Pons (tissue), 1 donor: Measurements from ENCODE around the gene IRAG1.

Experiments used
- DNase-seq: peaks from one replicate; pipeline ENCODE4 v3.0.0-alpha.2; 2016; ENCODE audit warnings: low spot score

IRAG1 gene

DNA sequence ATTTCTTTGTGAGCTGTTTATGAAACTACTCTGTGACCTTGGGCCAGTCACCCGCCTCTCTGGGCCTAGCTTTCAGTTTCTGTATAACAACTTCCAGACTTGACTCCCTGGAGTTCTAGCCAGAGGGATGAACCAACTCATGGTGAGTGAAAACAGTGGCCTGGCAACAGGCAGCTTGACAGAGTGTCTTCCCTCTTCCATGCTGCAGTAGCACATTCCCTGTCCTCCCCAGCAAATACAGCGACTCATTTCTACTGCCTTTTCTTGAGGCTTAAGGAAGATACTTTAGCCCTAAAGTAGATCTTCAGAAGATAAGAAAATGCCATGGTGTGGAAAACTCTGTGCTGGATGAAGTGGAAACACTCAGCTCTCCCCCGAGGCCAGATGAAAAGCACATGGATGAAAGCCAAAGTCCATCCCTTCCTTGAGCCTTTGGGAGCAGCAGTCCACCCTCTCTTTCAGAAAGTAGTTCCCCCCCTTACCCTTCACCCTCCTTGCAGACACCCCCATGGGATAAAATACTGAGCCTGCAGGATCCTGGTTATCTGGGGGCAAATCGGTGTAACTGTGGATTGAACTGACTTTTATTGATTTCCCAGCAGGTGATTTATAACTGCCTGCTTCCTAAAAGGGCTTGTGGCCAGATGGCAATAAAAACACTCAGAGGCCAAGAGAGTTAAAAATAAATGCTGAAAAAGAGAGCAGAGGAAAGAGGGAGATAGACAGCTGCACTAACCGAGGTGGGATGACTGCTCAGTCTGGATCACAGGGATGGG is 24.1 kb downstream of the IRAG1 start:
- no peak for DNase-seq

- no peak for DNase-seq
Measured at GRCh38 chr11:10667521-10667885, 26.1 kb downstream of the IRAG1 start.

GRCh38 chr11:10666556-10667520 is 26.7 kb downstream of the IRAG1 start:
- no peak for DNase-seq

GRCh38 chr11:10664496-10664895 is 29.1 kb downstream of the IRAG1 start:
- no peak for DNase-seq

DNA sequence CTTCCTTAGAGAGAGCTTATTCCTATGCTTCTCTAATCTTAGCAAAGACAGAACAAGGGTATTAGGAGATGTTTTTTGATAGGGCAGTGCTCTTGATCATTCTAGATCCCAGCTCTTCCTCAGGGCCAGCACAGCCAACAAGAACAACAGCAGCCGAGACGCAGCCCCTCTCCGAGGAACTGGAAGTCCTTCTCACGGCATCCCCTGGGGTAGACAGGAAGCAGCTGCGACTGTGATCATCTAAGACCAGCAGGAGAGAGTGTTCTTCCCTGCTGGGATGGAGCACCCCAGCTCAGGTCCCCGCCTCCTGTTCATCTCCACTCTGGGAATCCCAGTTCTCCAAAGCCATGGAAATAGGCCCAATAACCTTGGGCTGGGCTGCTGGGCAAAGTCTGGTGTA is 29.6 kb downstream of the IRAG1 start:
- DNase-seq = no peak

GRCh38 chr11:10663365-10663764 is 30.2 kb downstream of the IRAG1 start:
- DNase-seq = no peak

GRCh38 chr11:10660323-10660722 is 33.2 kb downstream of the IRAG1 start:
- DNase-seq = no peak

DNA sequence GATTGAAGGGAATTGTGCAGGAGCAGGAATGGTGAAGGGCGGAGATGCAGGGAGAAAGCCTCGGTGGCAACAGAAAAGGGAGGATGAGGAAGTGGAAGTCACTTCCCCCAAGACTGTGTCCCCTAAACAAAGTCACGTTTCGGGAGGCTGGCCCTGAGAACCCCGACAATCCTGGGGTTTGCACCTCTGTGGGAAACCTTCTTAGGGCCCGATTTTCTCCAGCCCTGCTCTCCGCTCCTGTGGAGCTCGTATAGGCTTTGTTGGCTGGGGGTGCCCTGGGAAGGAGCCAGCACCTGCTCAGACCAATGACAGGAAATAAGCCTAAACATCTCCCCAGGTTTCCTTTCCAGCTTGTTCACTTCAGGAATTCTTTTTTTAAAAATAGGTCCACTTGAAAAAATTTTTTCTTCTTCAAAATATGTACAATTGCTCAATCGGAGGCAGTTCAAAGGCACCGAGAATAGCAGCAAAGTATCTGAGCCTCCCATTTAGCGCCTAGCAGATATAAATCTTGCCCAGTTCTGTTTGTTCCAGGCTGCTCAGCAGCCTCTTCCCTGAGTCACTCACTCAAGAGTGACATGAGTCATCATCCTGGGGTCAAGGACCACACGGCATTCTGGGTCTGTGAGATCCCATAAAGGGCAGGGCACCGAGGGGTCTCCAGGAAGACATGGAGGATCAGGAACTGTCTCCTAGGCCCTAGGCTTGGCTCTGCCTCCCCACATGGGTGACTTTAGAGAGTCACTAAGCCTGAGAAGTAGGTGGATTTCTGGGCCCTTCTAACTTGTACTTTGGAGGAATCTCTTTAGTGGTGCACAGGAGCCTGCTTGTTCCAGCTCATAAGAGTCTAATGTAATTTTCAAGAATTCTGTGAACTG is 34.0 kb downstream of the IRAG1 start:
- DNase-seq = no peak

DNA sequence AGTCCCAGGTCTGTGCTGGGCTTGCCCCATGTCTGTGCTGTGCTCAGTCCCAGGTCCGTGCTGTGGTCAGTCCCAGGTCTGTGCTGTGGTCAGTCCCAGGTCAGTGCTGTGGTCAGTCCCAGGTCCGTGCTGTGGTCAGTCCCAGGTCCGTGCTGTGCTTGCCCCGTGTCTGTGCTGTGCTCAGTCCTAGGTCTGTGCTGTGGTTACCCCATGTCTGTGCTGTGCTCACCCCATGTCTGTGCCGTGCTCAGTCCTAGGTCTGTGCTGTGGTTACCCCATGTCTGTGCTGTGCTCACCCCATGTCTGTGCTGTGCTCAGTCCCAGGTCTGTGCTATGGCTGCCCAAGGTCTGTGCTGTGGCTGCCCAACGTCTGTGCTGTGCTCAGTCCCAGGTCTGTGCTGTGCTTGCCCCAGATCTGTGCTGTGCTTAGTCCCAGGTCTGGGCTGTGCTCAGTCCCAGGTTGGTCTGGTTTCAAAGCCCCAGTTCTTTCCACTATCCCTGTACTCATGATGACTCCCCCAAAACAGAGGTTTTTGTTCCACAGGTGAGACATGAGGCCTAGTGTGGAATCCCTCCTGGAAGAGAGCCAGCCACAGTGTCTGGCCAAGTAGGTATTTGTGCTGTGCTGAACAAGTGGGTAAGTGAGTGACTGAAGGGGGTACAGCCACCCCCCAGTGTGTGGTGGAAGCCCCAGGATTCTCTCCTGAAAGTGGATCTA is 34.8 kb downstream of the IRAG1 start:
- no peak for DNase-seq

DNA sequence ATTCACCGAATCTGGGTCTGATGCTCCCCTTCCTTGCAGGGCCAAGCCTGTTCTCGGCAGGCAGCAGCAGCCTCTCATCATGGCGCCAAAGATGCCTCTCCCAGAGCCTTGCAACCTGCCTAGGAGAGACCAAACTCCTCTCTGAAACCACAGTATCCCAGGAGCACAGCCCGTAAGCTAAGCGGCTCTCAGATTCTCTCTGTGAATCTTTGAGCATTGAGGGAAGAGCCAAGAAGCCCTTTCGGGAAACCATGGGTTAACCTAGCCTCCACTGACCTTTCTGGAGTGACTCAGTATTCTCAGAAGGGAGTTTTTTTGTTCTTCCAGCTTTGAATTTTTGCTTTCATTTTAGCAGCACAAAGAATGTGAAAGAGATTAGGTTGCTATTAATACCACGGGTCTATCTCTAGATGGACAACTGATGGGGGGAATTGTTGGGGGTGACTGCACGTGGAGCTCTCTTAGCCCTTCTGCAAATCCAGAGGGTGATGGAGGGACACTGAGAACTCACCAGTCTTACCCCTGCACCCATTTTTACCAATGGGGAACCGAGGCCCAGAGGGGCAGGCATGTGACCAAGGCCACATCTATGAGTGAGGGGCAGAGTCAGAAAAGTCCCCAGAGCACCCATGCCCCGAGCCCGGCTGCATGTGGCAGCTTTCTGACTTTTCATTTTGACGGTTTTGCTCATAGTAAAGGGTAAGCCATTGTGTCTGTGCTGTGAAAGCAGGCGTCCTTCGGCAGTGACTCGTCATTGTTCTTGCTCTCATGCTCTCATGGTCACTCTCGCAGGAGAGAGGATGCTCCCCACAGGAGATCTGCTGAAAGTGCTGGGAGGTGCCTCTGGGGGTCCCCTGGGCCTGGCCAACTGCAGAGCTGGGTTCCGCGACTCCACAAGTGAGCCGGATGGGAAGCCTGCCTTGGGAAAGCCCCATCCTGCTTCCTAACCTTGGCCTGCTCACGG is 36.0 kb downstream of the IRAG1 start:
- no peak for DNase-seq

GRCh38 chr11:10655943-10656576 is 37.5 kb downstream of the IRAG1 start:
- DNase-seq = no peak

GRCh38 chr11:10655227-10655626 is 38.3 kb downstream of the IRAG1 start:
- no peak for DNase-seq

- no peak for DNase-seq
Measured at GRCh38 chr11:10654811-10655150, 38.8 kb downstream of the IRAG1 start.

DNA sequence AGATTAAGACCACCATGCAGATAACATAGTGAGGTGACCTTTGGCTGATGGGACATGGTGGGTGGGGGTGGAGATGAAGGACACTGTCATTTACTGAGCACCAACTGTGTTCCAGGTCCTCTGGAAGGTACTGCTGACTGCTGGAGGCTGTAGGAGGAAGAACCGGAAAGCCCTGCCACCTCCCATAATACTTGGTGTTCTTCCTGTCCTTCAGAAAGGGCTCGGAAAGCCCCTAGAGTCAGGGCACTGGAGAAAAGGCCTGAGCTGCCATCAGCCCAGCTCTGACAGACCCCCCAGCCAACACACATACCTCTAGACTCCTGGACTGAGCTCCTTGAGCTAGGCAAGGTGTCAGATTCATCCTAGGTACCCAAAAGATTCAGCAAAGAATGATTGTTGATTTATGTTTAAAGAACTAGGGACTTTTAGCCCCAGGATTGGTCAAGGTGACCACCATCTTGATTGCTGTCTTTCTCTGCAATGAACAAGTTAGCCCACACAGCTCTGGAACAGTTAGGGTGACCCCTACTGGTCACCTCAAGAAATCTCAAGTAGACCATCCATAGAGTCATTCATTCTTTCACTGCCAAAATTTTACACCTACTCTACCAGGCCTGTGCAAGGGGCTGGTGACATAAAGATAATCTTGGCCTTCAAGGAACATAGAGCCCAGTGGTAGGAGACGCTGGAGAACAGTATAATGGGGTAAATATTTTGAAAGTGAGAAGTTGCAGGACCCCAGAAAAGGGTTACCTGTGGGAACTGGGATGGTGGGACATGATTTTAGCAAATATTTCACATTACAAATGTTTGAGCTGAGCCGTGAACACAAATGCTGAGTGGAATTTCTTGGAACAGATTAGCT is 39.4 kb downstream of the IRAG1 start:
- peak; percentile 83 for DNase-seq

GRCh38 chr11:10653261-10653660 is 40.3 kb downstream of the IRAG1 start:
- no peak for DNase-seq

DNA sequence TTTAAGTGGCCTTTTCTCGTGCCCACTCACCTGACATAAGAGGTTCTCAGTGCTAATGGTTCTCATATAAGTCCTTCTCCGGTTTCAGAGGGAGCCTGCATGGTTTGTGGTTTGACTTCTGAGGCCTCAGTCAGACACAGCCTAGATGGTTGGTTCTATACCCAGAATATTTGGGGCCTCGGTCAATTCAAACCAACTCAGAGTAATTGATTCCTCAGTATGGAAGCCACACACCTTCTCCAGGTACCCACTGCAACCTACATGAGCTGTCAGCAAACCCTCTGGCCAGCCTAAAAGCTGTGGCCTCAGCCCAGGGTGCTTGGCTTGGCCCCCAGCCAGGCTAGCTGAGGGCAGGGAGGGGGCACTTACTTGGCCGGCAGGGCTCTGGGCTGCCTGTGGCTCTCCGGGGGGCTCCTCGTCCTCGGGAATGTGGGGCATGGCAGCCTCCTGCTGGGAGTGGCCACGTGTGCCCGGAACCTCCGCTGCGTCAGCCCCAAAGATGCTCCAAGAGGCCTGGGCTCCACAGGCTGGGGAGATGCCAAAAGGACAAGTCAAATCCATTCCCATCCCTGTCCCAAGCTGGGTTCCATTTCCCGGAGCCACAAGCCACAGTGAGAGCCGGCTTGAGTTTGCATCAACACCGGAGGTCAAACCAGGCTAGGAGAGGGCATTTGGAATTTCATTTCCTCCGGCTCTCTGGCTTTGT is 41.7 kb downstream of the IRAG1 start:
- no peak for DNase-seq

GRCh38 chr11:10650630-10651029 is 42.9 kb downstream of the IRAG1 start:
- peak; percentile 55 for DNase-seq

DNA sequence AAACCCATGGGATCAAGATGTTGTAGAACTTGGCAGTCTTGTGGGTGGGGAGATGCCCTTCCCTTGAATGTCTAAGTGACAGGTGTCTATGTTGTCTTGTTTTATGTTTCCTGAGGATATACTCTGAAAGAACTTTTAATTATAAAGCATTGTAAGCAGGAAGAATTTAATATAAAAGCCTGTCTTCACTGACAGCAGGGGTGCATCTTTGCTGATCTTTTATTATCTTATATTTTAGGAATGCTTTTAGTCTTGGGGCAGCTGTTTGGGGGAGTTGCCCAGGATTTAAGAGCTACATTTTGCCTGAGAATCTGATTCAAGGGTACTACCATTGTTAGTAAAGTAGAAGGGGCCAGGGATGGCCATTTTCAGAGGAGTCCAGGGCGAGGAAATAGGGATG is 43.4 kb downstream of the IRAG1 start:
- no peak for DNase-seq
